ENCODE results near the gene KPNA1. TPM values are rescaled to one million over a fixed set of nuclear protein-coding genes. Genes with fewer than 3 reads are reported as not detected.

Gene KPNA1
- total RNA-seq, 1 experiment from 2014 or later, result 58.8 TPM

- TF ChIP-seq, protein P1, sequence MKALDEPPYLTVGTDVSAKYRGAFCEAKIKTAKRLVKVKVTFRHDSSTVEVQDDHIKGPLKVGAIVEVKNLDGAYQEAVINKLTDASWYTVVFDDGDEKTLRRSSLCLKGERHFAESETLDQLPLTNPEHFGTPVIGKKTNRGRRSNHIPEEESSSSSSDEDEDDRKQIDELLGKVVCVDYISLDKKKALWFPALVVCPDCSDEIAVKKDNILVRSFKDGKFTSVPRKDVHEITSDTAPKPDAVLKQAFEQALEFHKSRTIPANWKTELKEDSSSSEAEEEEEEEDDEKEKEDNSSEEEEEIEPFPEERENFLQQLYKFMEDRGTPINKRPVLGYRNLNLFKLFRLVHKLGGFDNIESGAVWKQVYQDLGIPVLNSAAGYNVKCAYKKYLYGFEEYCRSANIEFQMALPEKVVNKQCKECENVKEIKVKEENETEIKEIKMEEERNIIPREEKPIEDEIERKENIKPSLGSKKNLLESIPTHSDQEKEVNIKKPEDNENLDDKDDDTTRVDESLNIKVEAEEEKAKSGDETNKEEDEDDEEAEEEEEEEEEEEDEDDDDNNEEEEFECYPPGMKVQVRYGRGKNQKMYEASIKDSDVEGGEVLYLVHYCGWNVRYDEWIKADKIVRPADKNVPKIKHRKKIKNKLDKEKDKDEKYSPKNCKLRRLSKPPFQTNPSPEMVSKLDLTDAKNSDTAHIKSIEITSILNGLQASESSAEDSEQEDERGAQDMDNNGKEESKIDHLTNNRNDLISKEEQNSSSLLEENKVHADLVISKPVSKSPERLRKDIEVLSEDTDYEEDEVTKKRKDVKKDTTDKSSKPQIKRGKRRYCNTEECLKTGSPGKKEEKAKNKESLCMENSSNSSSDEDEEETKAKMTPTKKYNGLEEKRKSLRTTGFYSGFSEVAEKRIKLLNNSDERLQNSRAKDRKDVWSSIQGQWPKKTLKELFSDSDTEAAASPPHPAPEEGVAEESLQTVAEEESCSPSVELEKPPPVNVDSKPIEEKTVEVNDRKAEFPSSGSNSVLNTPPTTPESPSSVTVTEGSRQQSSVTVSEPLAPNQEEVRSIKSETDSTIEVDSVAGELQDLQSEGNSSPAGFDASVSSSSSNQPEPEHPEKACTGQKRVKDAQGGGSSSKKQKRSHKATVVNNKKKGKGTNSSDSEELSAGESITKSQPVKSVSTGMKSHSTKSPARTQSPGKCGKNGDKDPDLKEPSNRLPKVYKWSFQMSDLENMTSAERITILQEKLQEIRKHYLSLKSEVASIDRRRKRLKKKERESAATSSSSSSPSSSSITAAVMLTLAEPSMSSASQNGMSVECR (CRISPR knock-in tag; IDR thresholded peaks at IDR 0.05; ENCODE audit: borderline replicate concordance), result no peak; the same call in 1 of the 2 replicates
- TF ChIP-seq SMAD4 (CRISPR knock-in tag; IDR thresholded peaks at IDR 0.05), result no peak
- no peak for TF ChIP-seq ZNF263 (CRISPR knock-in tag; IDR thresholded peaks at IDR 0.05; ENCODE audit: low read depth)
- TF ChIP-seq ZMAT4 (CRISPR knock-in tag; IDR thresholded peaks at IDR 0.05), result no peak
- no peak for TF ChIP-seq ZNF532 (CRISPR knock-in tag; IDR thresholded peaks at IDR 0.05; ENCODE audit: borderline replicate concordance)
- no peak for TF ChIP-seq CBFB (CRISPR knock-in tag; IDR thresholded peaks at IDR 0.05; ENCODE audit: low read depth)
- TF ChIP-seq ELF4 (CRISPR knock-in tag; IDR thresholded peaks at IDR 0.05; ENCODE audit: low read depth), result no peak
- no peak for TF ChIP-seq ZBTB21 (CRISPR knock-in tag; IDR thresholded peaks at IDR 0.05; ENCODE audit: borderline replicate concordance)
- no peak; the same call in 1 of the 2 replicates for TF ChIP-seq FOXJ3 (CRISPR knock-in tag; IDR thresholded peaks at IDR 0.05; ENCODE audit: borderline replicate concordance)
- no peak for TF ChIP-seq ZNF396 (CRISPR knock-in tag; IDR thresholded peaks at IDR 0.05; ENCODE audit: borderline replicate concordance)
- TF ChIP-seq, protein P2, sequence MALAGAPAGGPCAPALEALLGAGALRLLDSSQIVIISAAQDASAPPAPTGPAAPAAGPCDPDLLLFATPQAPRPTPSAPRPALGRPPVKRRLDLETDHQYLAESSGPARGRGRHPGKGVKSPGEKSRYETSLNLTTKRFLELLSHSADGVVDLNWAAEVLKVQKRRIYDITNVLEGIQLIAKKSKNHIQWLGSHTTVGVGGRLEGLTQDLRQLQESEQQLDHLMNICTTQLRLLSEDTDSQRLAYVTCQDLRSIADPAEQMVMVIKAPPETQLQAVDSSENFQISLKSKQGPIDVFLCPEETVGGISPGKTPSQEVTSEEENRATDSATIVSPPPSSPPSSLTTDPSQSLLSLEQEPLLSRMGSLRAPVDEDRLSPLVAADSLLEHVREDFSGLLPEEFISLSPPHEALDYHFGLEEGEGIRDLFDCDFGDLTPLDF (CRISPR knock-in tag; IDR thresholded peaks at IDR 0.05), result no peak
- no peak for TF ChIP-seq GRHL2 (CRISPR knock-in tag; IDR thresholded peaks at IDR 0.05; ENCODE audit: insufficient replicate concordance, severe bottlenecking)
- TF ChIP-seq NR2C2 (CRISPR knock-in tag; IDR thresholded peaks at IDR 0.05), result no peak
These were observed 49.6 kb upstream of the KPNA1 start, which contains the start of the genes DTX3L and PARP9 (continued) for GRCh38 chr3:122564155-122564912.

DNA sequence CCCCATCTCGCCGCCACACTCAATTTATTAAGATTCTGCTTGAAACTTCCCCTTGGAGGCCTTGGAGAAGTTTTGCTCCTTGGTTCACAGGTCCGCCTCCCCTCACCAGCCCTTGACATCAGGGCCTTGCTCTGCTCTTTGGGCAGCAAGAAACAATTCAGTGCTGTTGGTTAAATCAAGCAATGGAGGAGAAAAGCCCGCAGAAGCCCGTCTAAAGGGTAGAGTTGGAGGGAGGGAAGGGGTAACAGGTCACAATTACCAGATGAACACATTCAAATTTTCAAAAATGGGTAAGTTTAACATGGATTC is 48.9 kb upstream of the KPNA1 start:
- H3K9me3 Mint-ChIP-seq, result no peaks in the 10 kb centered on the region
- peaks cover 6% of the 10 kb centered on the region for H3K27me3 Mint-ChIP-seq (ENCODE audit: low read depth)
- ChIA-PET CTCF (interaction anchor here (0.6 to 1.2 kb wide), 3 partner anchors 97 to 214 kb away, joined by 3 to 8 read pairs (median 3); no protein-coding TSS in a partner anchor), POLR2A (no interaction called here)
- H3K27ac Mint-ChIP-seq, result no peak overlapping the region
- DNase-seq (ENCODE audit: low spot score) (no peak), ATAC-seq (peak; percentile 12; the same call in 1 of the 2 replicates)
- peaks cover 28% of the 10 kb centered on the region for H3K4me1 Mint-ChIP-seq
- H3K36me3 Mint-ChIP-seq, result no peaks in the 10 kb centered on the region
- H3K4me3 Mint-ChIP-seq, result peak overlapping the region; percentile 73
- no peak for TF ChIP-seq ZNF121 (CRISPR knock-in tag; IDR thresholded peaks at IDR 0.05)
- TF ChIP-seq ZNF671 (CRISPR knock-in tag; IDR thresholded peaks at IDR 0.05), result no peak
- no peak for TF ChIP-seq MXD4 (CRISPR knock-in tag; IDR thresholded peaks at IDR 0.05; ENCODE audit: borderline replicate concordance)
- no peak for TF ChIP-seq GABPB1 (CRISPR knock-in tag; IDR thresholded peaks at IDR 0.05)
- TF ChIP-seq, protein P3, sequence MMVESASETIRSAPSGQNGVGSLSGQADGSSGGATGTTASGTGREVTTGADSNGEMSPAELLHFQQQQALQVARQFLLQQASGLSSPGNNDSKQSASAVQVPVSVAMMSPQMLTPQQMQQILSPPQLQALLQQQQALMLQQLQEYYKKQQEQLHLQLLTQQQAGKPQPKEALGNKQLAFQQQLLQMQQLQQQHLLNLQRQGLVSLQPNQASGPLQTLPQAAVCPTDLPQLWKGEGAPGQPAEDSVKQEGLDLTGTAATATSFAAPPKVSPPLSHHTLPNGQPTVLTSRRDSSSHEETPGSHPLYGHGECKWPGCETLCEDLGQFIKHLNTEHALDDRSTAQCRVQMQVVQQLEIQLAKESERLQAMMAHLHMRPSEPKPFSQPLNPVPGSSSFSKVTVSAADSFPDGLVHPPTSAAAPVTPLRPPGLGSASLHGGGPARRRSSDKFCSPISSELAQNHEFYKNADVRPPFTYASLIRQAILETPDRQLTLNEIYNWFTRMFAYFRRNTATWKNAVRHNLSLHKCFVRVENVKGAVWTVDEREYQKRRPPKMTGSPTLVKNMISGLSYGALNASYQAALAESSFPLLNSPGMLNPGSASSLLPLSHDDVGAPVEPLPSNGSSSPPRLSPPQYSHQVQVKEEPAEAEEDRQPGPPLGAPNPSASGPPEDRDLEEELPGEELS (CRISPR knock-in tag; IDR thresholded peaks at IDR 0.05), result no peak
- TF ChIP-seq, protein P4, sequence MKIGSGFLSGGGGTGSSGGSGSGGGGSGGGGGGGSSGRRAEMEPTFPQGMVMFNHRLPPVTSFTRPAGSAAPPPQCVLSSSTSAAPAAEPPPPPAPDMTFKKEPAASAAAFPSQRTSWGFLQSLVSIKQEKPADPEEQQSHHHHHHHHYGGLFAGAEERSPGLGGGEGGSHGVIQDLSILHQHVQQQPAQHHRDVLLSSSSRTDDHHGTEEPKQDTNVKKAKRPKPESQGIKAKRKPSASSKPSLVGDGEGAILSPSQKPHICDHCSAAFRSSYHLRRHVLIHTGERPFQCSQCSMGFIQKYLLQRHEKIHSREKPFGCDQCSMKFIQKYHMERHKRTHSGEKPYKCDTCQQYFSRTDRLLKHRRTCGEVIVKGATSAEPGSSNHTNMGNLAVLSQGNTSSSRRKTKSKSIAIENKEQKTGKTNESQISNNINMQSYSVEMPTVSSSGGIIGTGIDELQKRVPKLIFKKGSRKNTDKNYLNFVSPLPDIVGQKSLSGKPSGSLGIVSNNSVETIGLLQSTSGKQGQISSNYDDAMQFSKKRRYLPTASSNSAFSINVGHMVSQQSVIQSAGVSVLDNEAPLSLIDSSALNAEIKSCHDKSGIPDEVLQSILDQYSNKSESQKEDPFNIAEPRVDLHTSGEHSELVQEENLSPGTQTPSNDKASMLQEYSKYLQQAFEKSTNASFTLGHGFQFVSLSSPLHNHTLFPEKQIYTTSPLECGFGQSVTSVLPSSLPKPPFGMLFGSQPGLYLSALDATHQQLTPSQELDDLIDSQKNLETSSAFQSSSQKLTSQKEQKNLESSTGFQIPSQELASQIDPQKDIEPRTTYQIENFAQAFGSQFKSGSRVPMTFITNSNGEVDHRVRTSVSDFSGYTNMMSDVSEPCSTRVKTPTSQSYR (CRISPR knock-in tag; IDR thresholded peaks at IDR 0.05), result no peak
- TF ChIP-seq RELA (CRISPR knock-in tag; IDR thresholded peaks at IDR 0.05; ENCODE audit: borderline replicate concordance), result no peak

Data from WTC11 (cell line).